ENCODE measurements around the gene FAM237B. TPM values are rescaled to one million over a fixed set of nuclear protein-coding genes. Genes with fewer than 3 reads are reported as not detected.
"Not testable (repeated sequence)": the region's sequence is repeated elsewhere in the genome, so short reads cannot be mapped to it uniquely, and the experiment has no call there.

The FAM237B gene
- polyA plus RNA-seq: not detected

DNA sequence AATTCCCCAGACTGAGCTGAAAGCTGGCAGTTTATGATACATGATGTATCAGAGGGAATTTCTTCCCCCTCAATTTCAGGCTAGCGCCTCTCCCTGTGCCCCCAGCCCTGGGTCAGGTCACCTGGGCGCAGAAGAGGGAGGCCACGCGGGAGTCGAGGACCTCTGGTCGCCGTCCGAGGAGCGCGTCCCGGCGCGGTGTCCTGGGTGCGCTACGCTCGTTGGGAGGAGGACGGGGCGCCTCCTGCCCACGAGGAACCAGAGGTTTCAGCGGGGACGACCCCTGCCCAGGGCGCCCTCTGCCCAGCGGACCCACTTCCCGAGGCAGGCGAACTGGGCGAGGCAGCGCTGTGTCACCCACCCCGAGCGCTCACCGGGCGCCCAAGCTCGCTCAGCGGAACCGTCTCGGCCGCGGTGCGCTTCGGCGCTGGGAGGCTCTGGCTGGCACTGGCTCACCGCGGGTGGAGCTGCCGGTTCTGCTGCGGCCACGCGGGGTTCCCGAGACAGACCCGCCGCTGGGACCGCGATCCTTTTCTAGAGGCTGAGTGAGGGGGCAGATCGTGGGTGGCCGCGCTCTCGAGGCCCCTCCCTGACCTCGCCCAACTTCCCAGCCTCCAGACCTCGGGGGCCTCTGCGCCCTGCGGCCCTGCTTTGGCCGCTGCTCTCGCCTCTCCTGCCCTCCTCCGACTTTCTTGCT, at the start of gene FAM237B:
FAM237B (minus strand) TSS at position 504 of the 694 bp plus-strand sequence. CDS start 1,556 bp downstream, outside the sequence.
- H3K4me3 Mint-ChIP-seq: peak within 1 kb of the TSS in 1 of 5 donors; percentile 35
- DNase-seq: no peak
- H3K27me3 Mint-ChIP-seq (ENCODE audit: low read depth in 3 of 3): peaks cover 9 to 24% (median 15%) of the 10 kb centered on the region in 3 donors
- peaks cover 0 to 5% (median 0%) of the 10 kb centered on the region in 6 donors for H3K9me3 Mint-ChIP-seq
- H3K36me3 Mint-ChIP-seq: no peaks in the 10 kb centered on the region
- H3K4me1 Mint-ChIP-seq: no peaks in the 10 kb centered on the region
- H3K27ac Mint-ChIP-seq: no peak within 1 kb of the TSS

DNA sequence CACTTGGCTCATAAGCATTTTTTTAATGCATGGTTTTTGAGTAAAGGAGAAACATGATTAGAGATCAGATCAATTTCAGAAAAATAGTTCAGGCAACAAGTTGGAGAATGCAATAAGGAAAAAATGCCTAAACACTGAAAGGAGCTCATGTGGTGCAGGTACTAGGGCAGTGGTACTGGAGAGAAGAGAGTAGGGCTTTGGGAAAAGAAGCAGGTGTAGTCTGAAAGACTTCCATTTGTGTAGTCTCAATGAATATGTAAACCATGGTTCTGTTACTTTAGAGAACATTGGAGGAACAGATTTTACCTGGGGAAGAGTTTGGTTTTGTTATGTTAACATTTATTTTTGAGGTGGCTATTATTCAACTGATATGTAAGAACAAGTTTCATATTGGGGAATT, 30.9 kb upstream of the FAM237B start:
- no peaks in the 10 kb centered on the region for H3K9me3 Mint-ChIP-seq
- DNase-seq: no peak
- H3K27me3 Mint-ChIP-seq (ENCODE audit: low read depth in 3 of 3): peaks cover 0 to 3% (median 2%) of the 10 kb centered on the region in 3 donors
- peaks cover 26 to 60% of the 10 kb centered on the region in 2 donors for H3K4me1 Mint-ChIP-seq
- H3K27ac Mint-ChIP-seq: peak overlapping the region in 2 of 6 donors; percentile 62 to 66
- peaks cover 21 to 25% (median 22%) of the 10 kb centered on the region in 3 donors for H3K36me3 Mint-ChIP-seq
- H3K4me3 Mint-ChIP-seq: no peak overlapping the region

- peaks cover 9 to 17% (median 13%) of the 10 kb centered on the region in 3 donors for H3K27me3 Mint-ChIP-seq (ENCODE audit: low read depth in 3 of 3)
- not testable (repeated sequence) for H3K9me3 Mint-ChIP-seq, DNase-seq, H3K4me3 Mint-ChIP-seq
- peak overlapping the region in 3 of 6 donors; percentile 50 to 73 (median 72) for H3K27ac Mint-ChIP-seq
- H3K36me3 Mint-ChIP-seq: peaks cover 8 to 15% (median 12%) of the 10 kb centered on the region in 3 donors
- H3K4me1 Mint-ChIP-seq: peaks cover 46 to 76% of the 10 kb centered on the region in 2 donors
These were observed 28.9 kb upstream of the FAM237B start for GRCh38 chr7:90350032-90350431.

GRCh38 chr7:90349305-90349704, 28.2 kb upstream of the FAM237B start:
- peak overlapping the region in 2 of 5 donors; percentile 13 to 18 for H3K4me3 Mint-ChIP-seq

DNA sequence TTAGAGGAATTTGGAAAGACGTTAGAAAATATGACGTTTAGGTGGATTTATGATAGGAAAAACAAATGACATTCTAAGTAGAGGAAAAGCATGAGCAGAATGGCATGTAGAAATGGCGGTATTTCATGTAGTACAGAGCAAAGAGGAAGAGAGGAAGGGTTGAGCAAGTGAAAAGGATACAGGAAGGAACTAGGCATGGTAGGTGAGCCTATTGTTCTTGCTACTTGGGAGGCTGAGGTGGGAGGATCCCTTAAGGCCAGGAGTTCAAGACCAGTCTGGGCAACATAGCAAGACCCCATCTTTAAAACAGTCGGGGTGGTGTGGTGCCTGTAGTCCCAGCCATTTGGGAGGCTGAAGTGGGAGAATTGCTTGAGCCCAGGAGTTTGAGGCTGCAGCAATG, 26.7 kb upstream of the FAM237B start:
- Mint-ChIP-seq H3K4me1 (peaks cover 47 to 71% of the 10 kb centered on the region in 2 donors), H3K27me3 (ENCODE audit: low read depth in 3 of 3) (peaks cover 9 to 17% (median 13%) of the 10 kb centered on the region in 3 donors), H3K27ac (peak overlapping the region; percentile 97 to 99 (median 98)), H3K4me3 (peak overlapping the region; percentile 95 to 99 (median 98)), H3K9me3 (no peaks in the 10 kb centered on the region), H3K36me3 (peaks cover 5 to 15% (median 9%) of the 10 kb centered on the region in 3 donors)
- no peak for DNase-seq

More at GRCh38 chr7:90349305-90349704, 28.2 kb upstream of the FAM237B start:
- Mint-ChIP-seq H3K9me3 (no peaks in the 10 kb centered on the region), H3K27ac (peak overlapping the region in 5 of 6 donors; percentile 50 to 98 (median 68)), H3K36me3 (peaks cover 8 to 15% (median 9%) of the 10 kb centered on the region in 3 donors), H3K4me1 (peaks cover 47 to 78% of the 10 kb centered on the region in 2 donors), H3K27me3 (ENCODE audit: low read depth in 3 of 3) (peaks cover 9 to 17% (median 13%) of the 10 kb centered on the region in 3 donors)
- no peak for DNase-seq

GRCh38 chr7:90346336-90347125, 25.4 kb upstream of the FAM237B start, which contains the start of gene GTPBP10:
Gene GTPBP10, plus strand, starts transcription at chr7:90346716. Its CDS starts 26 bp downstream, at chr7:90346742.
- Mint-ChIP-seq H3K9me3 (no peaks in the 10 kb centered on the region), H3K4me3 (peak within 1 kb of the TSS; percentile 95 to 99 (median 98)), H3K27ac (peak within 1 kb of the TSS; percentile 97 to 99 (median 98)), H3K4me1 (peaks cover 44 to 59% of the 10 kb centered on the region in 2 donors), H3K36me3 (peaks cover 5 to 9% (median 7%) of the 10 kb centered on the region in 3 donors), H3K27me3 (ENCODE audit: low read depth in 3 of 3) (peaks cover 9 to 17% (median 13%) of the 10 kb centered on the region in 3 donors)
- DNase-seq: peak; percentile 93 to 95 (median 94)

DNA sequence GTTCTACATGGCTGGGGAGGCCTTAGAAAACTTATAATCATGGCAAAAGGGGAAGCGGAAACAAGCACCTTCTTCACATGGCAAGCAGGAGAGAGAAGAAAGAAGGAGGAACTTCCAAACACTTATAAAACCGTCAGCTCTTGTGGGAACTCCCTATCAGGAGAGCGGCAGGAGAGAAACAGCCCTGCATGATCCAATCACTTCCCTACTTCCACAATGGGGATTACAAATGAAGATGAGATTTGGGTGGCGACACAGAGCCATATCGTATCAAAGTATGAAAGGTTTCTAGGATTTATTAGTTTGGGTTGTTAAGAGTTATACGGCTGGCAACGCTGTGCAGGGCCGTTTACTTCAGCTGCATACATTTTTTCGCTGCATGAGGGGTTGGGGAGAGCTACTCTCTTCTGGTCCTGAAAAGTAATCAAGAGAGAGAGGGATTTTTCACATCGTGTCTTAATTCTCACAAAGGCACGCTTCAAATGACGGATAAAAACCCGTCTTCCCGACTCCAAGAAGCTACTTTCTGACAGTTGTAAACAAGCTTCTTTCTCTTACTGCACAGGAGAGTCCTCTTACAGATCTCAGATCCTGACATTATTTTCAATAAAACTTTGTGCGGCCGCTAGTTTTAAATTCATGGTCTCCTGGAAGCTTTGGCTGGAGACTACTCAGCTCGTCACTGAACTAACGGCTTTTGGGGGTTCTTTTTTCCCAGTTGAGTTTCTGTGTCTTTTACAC, 24.7 kb upstream of the FAM237B start:
- Mint-ChIP-seq H3K9me3 (no peaks in the 10 kb centered on the region), H3K27me3 (ENCODE audit: low read depth in 3 of 3) (peaks cover 9 to 17% (median 13%) of the 10 kb centered on the region in 3 donors), H3K36me3 (peaks cover 5 to 9% (median 5%) of the 10 kb centered on the region in 3 donors), H3K4me3 (peak overlapping the region; percentile 95 to 99 (median 98)), H3K4me1 (peaks cover 44 to 56% of the 10 kb centered on the region in 2 donors), H3K27ac (peak overlapping the region; percentile 97 to 99 (median 98))
- peak in 1 of 3 donors; percentile 10 for DNase-seq

GRCh38 chr7:90345016-90345415, 23.9 kb upstream of the FAM237B start:
- peaks cover under 1 to 2% (median 2%) of the 10 kb centered on the region in 3 donors for H3K36me3 Mint-ChIP-seq
- H3K27me3 Mint-ChIP-seq (ENCODE audit: low read depth in 3 of 3): peaks cover 9 to 17% (median 13%) of the 10 kb centered on the region in 3 donors
- DNase-seq: no peak
- peaks cover 41 to 48% of the 10 kb centered on the region in 2 donors for H3K4me1 Mint-ChIP-seq
- H3K27ac Mint-ChIP-seq: peak overlapping the region; percentile 97 to 99 (median 98)
- H3K4me3 Mint-ChIP-seq: peak overlapping the region; percentile 95 to 99 (median 98)
- no peaks in the 10 kb centered on the region for H3K9me3 Mint-ChIP-seq

GRCh38 chr7:90337106-90337505, 16.0 kb upstream of the FAM237B start:
- no peaks in the 10 kb centered on the region for H3K9me3 Mint-ChIP-seq
- H3K4me3 Mint-ChIP-seq: no peak overlapping the region
- no peak overlapping the region for H3K27ac Mint-ChIP-seq
- no peak for DNase-seq
- no peaks in the 10 kb centered on the region for H3K4me1 Mint-ChIP-seq
- H3K36me3 Mint-ChIP-seq: no peaks in the 10 kb centered on the region
- peaks cover 2 to 6% (median 5%) of the 10 kb centered on the region in 3 donors for H3K27me3 Mint-ChIP-seq (ENCODE audit: low read depth in 3 of 3)

- H3K4me1 Mint-ChIP-seq, DNase-seq, H3K9me3 Mint-ChIP-seq, H3K36me3 Mint-ChIP-seq, H3K27ac Mint-ChIP-seq, H3K4me3 Mint-ChIP-seq: not testable (repeated sequence)
- H3K27me3 Mint-ChIP-seq (ENCODE audit: low read depth in 3 of 3): peaks cover 6 to 12% (median 7%) of the 10 kb centered on the region in 3 donors
These were observed 13.8 kb upstream of the FAM237B start for GRCh38 chr7:90334926-90335325.

- Mint-ChIP-seq H3K4me1 (no peaks in the 10 kb centered on the region), H3K27me3 (ENCODE audit: low read depth in 3 of 3) (peaks cover 6 to 12% (median 7%) of the 10 kb centered on the region in 3 donors), H3K27ac (no peak overlapping the region), H3K36me3 (no peaks in the 10 kb centered on the region), H3K4me3 (no peak overlapping the region), H3K9me3 (no peaks in the 10 kb centered on the region)
- DNase-seq: no peak
These were observed 13.2 kb upstream of the FAM237B start for GRCh38 chr7:90334193-90334843.

DNA sequence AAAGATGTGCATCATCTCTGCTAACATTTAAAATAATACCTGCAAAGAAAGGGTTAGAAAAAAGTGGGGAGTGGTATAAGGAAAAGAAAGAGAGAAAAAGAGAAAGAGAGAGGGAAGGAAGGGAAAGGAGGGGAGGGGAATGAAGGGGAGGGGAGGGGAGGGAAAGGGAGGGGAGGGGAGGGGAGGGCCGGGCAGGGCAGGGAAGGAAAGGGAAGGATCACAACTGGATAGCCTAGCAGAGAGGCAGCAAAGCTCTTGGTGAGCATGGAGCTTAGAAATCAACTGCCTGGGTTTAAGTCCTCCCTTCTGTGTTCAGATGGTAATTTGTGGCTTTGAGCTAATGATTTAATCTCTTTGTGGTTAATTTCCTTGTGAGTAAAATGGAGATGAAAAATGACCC, 5.4 kb upstream of the FAM237B start:
- Mint-ChIP-seq H3K9me3 (no peaks in the 10 kb centered on the region), H3K27ac (no peak overlapping the region), H3K27me3 (ENCODE audit: low read depth in 3 of 3) (peaks cover 7 to 13% (median 12%) of the 10 kb centered on the region in 3 donors), H3K4me3 (no peak overlapping the region), H3K36me3 (no peaks in the 10 kb centered on the region), H3K4me1 (no peaks in the 10 kb centered on the region)
- DNase-seq: no peak

DNA sequence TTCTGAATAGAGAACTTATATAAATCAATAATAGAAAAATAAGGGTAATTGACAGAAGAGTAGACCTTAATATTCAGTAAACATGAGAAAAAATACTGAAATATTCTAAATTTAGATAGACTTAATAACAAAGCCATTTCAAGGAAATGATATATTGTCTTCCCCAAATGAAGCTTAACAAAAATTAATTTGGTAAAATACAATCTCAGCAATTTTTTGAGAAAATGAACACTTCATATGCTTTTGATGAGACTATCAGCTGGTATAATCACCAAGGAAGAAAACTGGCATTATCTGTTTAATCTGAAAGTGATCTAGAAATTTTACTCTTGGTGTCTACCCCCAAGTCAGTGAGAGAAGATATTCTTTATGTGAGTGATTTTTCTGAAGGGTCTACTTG, 1.7 kb upstream of the FAM237B start:
- Mint-ChIP-seq H3K4me3 (no peak overlapping the region), H3K27me3 (ENCODE audit: low read depth in 3 of 3) (peaks cover 9 to 21% (median 15%) of the 10 kb centered on the region in 3 donors), H3K36me3 (no peaks in the 10 kb centered on the region), H3K9me3 (peaks cover 0 to 5% (median 0%) of the 10 kb centered on the region in 6 donors), H3K27ac (no peak overlapping the region), H3K4me1 (no peaks in the 10 kb centered on the region)
- DNase-seq: no peak
